HepG2 (cell line): Measurements from ENCODE around the gene VPS13D. TPM values are rescaled to one million over a fixed set of nuclear protein-coding genes. Genes with fewer than 3 reads are reported as not detected.

Source experiments
- ATAC-seq: fragments of 200-7000 bp; cut with Tn5 transposase; 3 replicates; pipeline ENCODE4 v1.9.1; 2020; ENCODE audit warnings: mild to moderate bottlenecking, moderate library complexity
- BruUV-seq: library from RNA; stranded (reverse); fragments of 400-500 nt; replicated peaks from 2 replicates; lab custom pipeline; 2021; lab: Mats Ljungman, UMichigan
- CTCF ChIA-PET: fragments of 300-600 bp; formaldehyde crosslinking; extraction: SDS; loops from one replicate; lab custom pipeline; 2021; ENCODE audit warnings: low total read pairs, inconsistent platforms, low intra/inter-chr PET ratio; lab: Yijun Ruan, JAX
- POLR2A ChIA-PET: fragments of 350-600 bp; sonication (Branson Sonifier 250); formaldehyde crosslinking; loops from one replicate; lab custom pipeline; 2020; ENCODE audit warnings: antibody characterized with exemption, inconsistent platforms; lab: Yijun Ruan, JAX
- DNase-seq: peaks from one replicate; pipeline ENCODE4 v3.0.0-alpha.2; 2015; ENCODE audit warnings: low spot score
- FAIRE-seq: peaks from 3 replicates; lab custom pipeline; 2011; peaks lifted over from hg19 to GRCh38; lab: Jason Lieb, UNC
- H2AFZ ChIP-seq: one replicate; pipeline ENCODE4 v1.6.1; 2011; ENCODE audit warnings: low read length, inconsistent platforms
- H3K27ac ChIP-seq: fragments of 300-600 bp; 3 replicates; pipeline ENCODE4 v1.8.0; 2011; ENCODE audit warnings: mixed run types, mild to moderate bottlenecking, mixed read lengths, low read length, inconsistent platforms; ENCODE audit not compliant: insufficient read depth; ENCODE audit errors: extremely low read length
- H3K27me3 ChIP-seq, 2 experiments: fragments of 200-600 bp in 1 of 2; 2 replicates in 1 of 2; 3 replicates in 1 of 2; pipeline versions ENCODE4 v1.6.0 to v1.8.0; 2011; ENCODE audit warnings: low read length in 2 of 2, mild to moderate bottlenecking in 2 of 2, moderate library complexity in 2 of 2, inconsistent platforms in 1 of 2; ENCODE audit not compliant: insufficient read depth in 2 of 2, control insufficient read depth in 1 of 2
- H3K36me3 ChIP-seq, 2 experiments: fragments of 200-600 bp in 1 of 2; replicated peaks in 1 of 2; 2 replicates in 1 of 2; 3 replicates in 1 of 2; pipeline versions ENCODE4 v1.5.1 to v1.8.0; 2011; ENCODE audit warnings: low read length in 2 of 2, inconsistent platforms in 1 of 2; ENCODE audit not compliant: insufficient read depth in 2 of 2, control insufficient read depth in 1 of 2
- H3K4me1 ChIP-seq: 2 replicates; pipeline ENCODE4 v1.5.1; 2012; ENCODE audit warnings: low read length, inconsistent platforms; ENCODE audit not compliant: insufficient read depth
- H3K4me2 ChIP-seq: 2 replicates; pipeline ENCODE4 v1.6.0; 2011; ENCODE audit warnings: low read depth, low read length, inconsistent platforms
- H3K4me3 ChIP-seq, 3 experiments: fragments of 200-600 bp in 1 of 3; sonication (generic), shearing (Covaris generic) in 1 of 3; replicated peaks in 1 of 3; 2 replicates each; pipeline ENCODE4 v1.5.1; 2011 to 2016; ENCODE audit warnings: low read length in 3 of 3, inconsistent platforms in 2 of 3, low read depth in 2 of 3, mild to moderate bottlenecking in 2 of 3, control low read depth in 1 of 3, mixed read lengths in 1 of 3; ENCODE audit not compliant: insufficient read depth in 1 of 3
- H3K79me2 ChIP-seq: one replicate; pipeline ENCODE4 v1.6.1; 2011; ENCODE audit warnings: low read length, inconsistent platforms; ENCODE audit not compliant: insufficient read depth
- H3K9ac ChIP-seq: 2 replicates; pipeline ENCODE4 v1.6.0; 2011; ENCODE audit warnings: mild to moderate bottlenecking, low read depth, low read length, inconsistent platforms; ENCODE audit not compliant: insufficient read depth
- H3K9me3 ChIP-seq: 2 replicates; pipeline ENCODE4 v1.5.1; 2012; ENCODE audit warnings: mild to moderate bottlenecking, low read length
- H4K20me1 ChIP-seq: 2 replicates; pipeline ENCODE4 v1.6.0; 2011; ENCODE audit warnings: inconsistent platforms, mild to moderate bottlenecking, low read length, moderate library complexity; ENCODE audit not compliant: insufficient read depth
- FIP1L1 ChIP-seq: fragments of 200-400 bp; formaldehyde crosslinking; IDR thresholded peaks from 2 replicates; pipeline ENCODE4 v1.6.1; 2018; ENCODE audit warnings: low read depth, mild to moderate bottlenecking, low read length, moderate library complexity, borderline replicate concordance; ENCODE audit not compliant: insufficient read depth
- GABPB1 ChIP-seq: IDR thresholded peaks from 2 replicates; pipeline ENCODE4 v1.6.1; 2016; ENCODE audit warnings: mild to moderate bottlenecking, missing genetic modification reagents, moderate library complexity, missing compliant biosample characterization
- HNRNPL ChIP-seq: fragments of 200-400 bp; formaldehyde crosslinking; IDR thresholded peaks from 2 replicates; pipeline ENCODE4 v1.6.1; 2017; ENCODE audit warnings: mild to moderate bottlenecking, low read depth, low read length
- HNRNPLL ChIP-seq: fragments of 200-400 bp; formaldehyde crosslinking; IDR thresholded peaks from 2 replicates; pipeline ENCODE4 v1.6.1; 2017; ENCODE audit warnings: mild to moderate bottlenecking, low read depth, low read length; ENCODE audit not compliant: poor library complexity, severe bottlenecking
- KDM5A ChIP-seq: fragments of 200-600 bp; sonication (generic); IDR thresholded peaks from 2 replicates; pipeline ENCODE4 v1.7.0; 2018; ENCODE audit warnings: antibody characterized with exemption, mild to moderate bottlenecking, low read length, borderline replicate concordance
- KLF9 ChIP-seq: IDR thresholded peaks from 2 replicates; pipeline ENCODE4 v1.6.1; 2016; ENCODE audit warnings: low read depth
- PHF20 ChIP-seq: sonication (generic); formaldehyde crosslinking; IDR thresholded peaks from 2 replicates; pipeline ENCODE4 v1.5.0; 2020; ENCODE audit warnings: mild to moderate bottlenecking, missing genetic modification reagents
- POGZ ChIP-seq: sonication (generic); formaldehyde crosslinking; IDR thresholded peaks from 2 replicates; pipeline ENCODE4 v1.4.0; 2020; ENCODE audit warnings: mild to moderate bottlenecking, missing genetic modification reagents
- ZEB1 ChIP-seq: IDR thresholded peaks from 2 replicates; pipeline ENCODE4 v1.6.1; 2012; ENCODE audit warnings: mild to moderate bottlenecking, low read depth, inconsistent platforms; ENCODE audit not compliant: insufficient replicate concordance
- ZNF343 ChIP-seq: sonication (generic); formaldehyde crosslinking; IDR thresholded peaks from 2 replicates; pipeline ENCODE4 v1.4.0; 2020; ENCODE audit warnings: mild to moderate bottlenecking, missing genetic modification reagents
- ZNF512B ChIP-seq: sonication (generic); formaldehyde crosslinking; IDR thresholded peaks from 2 replicates; pipeline ENCODE4 v1.5.1; 2020; ENCODE audit warnings: missing genetic modification reagents, mild to moderate bottlenecking, borderline replicate concordance
- ZNF574 ChIP-seq: sonication (generic); formaldehyde crosslinking; IDR thresholded peaks from 2 replicates; pipeline ENCODE4 v1.4.0; 2020; ENCODE audit warnings: missing genetic modification reagents
- ZNF83 ChIP-seq: sonication (generic); formaldehyde crosslinking; IDR thresholded peaks from 2 replicates; pipeline ENCODE4 v1.4.0; 2020; ENCODE audit warnings: missing genetic modification reagents, mild to moderate bottlenecking, borderline replicate concordance
- WGBS: methylation state at CpG from one replicate; pipeline ENCODE4 v1.1.6; 2017; ENCODE audit warnings: low lambda C conversion rate; 5-methylcytosine and 5-hydroxymethylcytosine counted together
- in situ Hi-C: cut with HindIII; loops from 2 replicates; pipeline ENCODE4 v1.10.0; 2017; ENCODE audit warnings: low pct_unique_long_range_greater_than_20kb; ENCODE audit not compliant: extremely low pct_ligation_motif_present
- intact Hi-C: fragments of 100-400 bp; cut with micrococcal nuclease; formaldehyde crosslinking; loops from one replicate; pipeline ENCODE4 v1.10.0; 2022; ENCODE audit not compliant: unreplicated experiment
- polyA plus RNA-seq, 8 experiments: library from polyadenylated mRNA; depleted of rRNA in 3 of 8; stranded (reverse) in 7 of 8; unstranded in 1 of 8; fragments of >200 nt; fragmentation: Illumina TruSeq in 4 of 8; extraction: Trizol in 4 of 8; gene quantifications; 2 replicates each; pipeline versions ENCODE4 v1.2.1 to v1.2.3, GENCODE V29; 2011 to 2016; ENCODE audit warnings: low read depth in 4 of 8, missing spikeins in 1 of 8, mixed read lengths in 1 of 8; ENCODE audit not compliant: insufficient read depth in 1 of 8
- total RNA-seq, 5 experiments: library from RNA; depleted of rRNA; stranded (reverse); fragments of >200 nt; fragmentation: Illumina TruSeq; extraction: Trizol; gene quantifications; 2 replicates each; pipeline ENCODE4 v1.2.3, GENCODE V29; 2016; ENCODE audit warnings: low read depth in 1 of 5

Gene VPS13D
- total and polyA plus RNA-seq, 2 of the 13 experiments (the other 11 are each of a cell fraction or from before 2014, with no cell fraction given): 8.6 to 13.9 TPM

DNA sequence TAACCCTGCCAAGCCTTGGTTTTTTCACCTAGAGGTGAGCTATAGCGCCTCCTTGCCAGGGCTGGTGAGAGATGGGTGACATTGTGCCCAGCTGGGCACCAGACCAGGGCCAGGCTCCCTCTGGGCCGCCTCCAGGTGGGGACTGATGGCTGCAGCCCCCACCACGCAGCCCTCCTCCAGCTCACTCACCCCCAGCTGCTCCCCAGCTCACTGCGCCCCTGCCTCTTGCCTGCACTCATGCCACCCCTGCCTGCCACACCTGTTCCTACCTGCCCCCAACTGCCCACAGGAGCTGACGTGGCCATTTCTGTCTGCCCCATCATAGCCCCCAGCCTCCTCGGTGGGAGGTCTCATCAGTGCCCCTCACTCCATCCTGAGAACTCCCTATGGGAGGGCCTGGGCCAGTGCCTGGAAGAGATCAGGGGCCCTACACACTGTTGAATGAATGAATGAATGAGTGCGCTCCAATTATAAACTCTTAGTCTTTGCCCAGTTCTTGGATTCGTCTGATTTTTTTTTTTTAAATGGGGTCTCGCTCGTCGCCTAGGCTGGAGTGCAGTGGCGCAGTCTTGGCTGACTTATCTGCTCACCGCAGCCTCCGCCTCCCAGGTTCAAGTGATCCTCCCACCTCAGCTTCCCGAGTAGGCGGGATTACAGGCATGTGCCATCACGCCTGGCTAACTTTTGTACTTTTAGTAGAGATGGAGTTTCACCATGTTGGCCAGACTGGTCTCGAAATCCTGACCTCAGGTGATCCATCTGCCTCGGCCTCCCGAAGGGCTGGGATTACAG is 26.4 kb upstream of the VPS13D start:
- ATAC-seq: no peak
- 60% methylated on average over 16 of the region's 20 CpGs for WGBS
- POLR2A ChIA-PET: no interaction called here

GRCh38 chr1:12204140-12204539 is 25.7 kb upstream of the VPS13D start:
- Histone ChIP-seq H3K4me3 (no peak overlapping the region), H3K36me3 (no peaks in the 10 kb centered on the region), H3K27me3 (peaks cover 1 to 2% of the 10 kb centered on the region in 2 experiments; a peak in 2 of 5 replicates), H3K27ac (no peak overlapping the region), H3K4me1 (peaks cover 17% of the 10 kb centered on the region), H3K9me3 (no peaks in the 10 kb centered on the region), H4K20me1 (no peaks in the 10 kb centered on the region), H3K9ac (no peak overlapping the region), H3K79me2 (no peaks in the 10 kb centered on the region), H2AFZ (no peak overlapping the region), H3K4me2 (no peak overlapping the region)
- 39% methylated on average over 5 of the region's 7 CpGs for WGBS
- BruUV-seq: no TSS peak
- in situ Hi-C loops: no loop called here
- CTCF ChIA-PET: no interaction called here
- intact Hi-C loops: no loop called here
- POLR2A ChIA-PET: no interaction called here
- DNase-seq (no peak), ATAC-seq (no peak), FAIRE-seq (no peak)
- TF ChIP-seq KLF9 (CRISPR knock-in tag): no peak
- TF ChIP-seq PHF20 (CRISPR knock-in tag): no peak
- no peak for TF ChIP-seq HNRNPLL
- TF ChIP-seq ZNF83 (CRISPR knock-in tag): no peak
- no peak for TF ChIP-seq GABPB1 (CRISPR knock-in tag)
- TF ChIP-seq POGZ: no peak
- no peak for TF ChIP-seq ZNF574 (CRISPR knock-in tag)
- TF ChIP-seq KDM5A: no peak
- TF ChIP-seq ZNF512B (CRISPR knock-in tag): no peak
- no peak for TF ChIP-seq ZNF343 (CRISPR knock-in tag)
- TF ChIP-seq ZEB1: no peak

More for the DNA sequence above, 26.4 kb upstream of the VPS13D start:
- no peak for FAIRE-seq
- Histone ChIP-seq H3K4me2 (no peak overlapping the region), H3K4me1 (peaks cover 21% of the 10 kb centered on the region), H3K27ac (no peak overlapping the region), H3K9me3 (no peaks in the 10 kb centered on the region), H3K79me2 (no peaks in the 10 kb centered on the region), H3K9ac (no peak overlapping the region), H3K4me3 (no peak overlapping the region), H3K27me3 (peaks cover 1 to 3% of the 10 kb centered on the region in 2 experiments; a peak in 2 of 5 replicates), H4K20me1 (no peaks in the 10 kb centered on the region), H3K36me3 (no peaks in the 10 kb centered on the region), H2AFZ (no peak overlapping the region)
- intact Hi-C loops: no loop called here
- TF ChIP-seq HNRNPL (0 out of 2 replicates have a peak, but pooled peaks have one; percentile 28), FIP1L1 (no peak)
- DNase-seq: no peak
- in situ Hi-C loops: no loop called here
- no TSS peak for BruUV-seq
- CTCF ChIA-PET: no interaction called here
